ENCODE data around the gene VPS54. TPM values are rescaled to one million over a fixed set of nuclear protein-coding genes. Genes with fewer than 3 reads are reported as not detected.
"Not testable (repeated sequence)": the region's sequence is repeated elsewhere in the genome, so short reads cannot be mapped to it uniquely, and the experiment has no call there.

The VPS54 gene
- total RNA-seq, 1 donor from 2014 or later, result 4.6 TPM

DNA sequence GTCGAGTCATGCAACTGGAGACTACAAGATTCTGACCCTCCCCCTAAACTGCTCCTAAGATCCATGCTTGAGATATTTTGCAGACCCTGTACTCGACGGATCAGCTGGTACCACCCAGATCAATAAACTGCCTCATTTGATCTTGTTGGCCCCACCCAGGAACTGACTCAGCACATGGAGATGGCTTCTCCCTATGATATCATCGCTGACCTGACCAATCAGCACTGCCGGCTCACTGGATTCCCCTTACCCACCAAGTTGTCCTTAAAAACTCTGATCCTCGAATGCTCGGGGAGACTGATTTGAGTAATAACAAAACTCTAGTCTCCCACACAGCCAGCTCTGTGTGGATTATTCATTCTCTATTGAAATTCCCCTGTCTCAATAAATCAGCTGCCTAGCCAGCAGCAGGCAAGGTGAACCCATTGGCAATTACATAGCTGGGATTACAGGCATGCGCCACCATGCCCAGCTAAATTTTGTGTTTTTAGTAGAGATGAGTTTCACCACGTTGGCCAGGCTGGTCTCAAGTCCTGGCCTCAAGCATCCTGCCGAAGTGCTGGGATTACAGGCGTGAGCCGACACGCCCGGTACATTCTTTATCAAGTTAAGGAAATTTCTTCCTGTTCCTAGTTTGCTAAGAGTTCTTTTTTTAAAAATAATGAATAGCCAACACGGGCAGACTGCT lies 43.6 kb downstream of the VPS54 start:
- Histone ChIP-seq H3K27me3 (no peaks in the 10 kb centered on the region), H3K36me3 (peaks cover 13 to 50% of the 10 kb centered on the region in 2 donors), H3K4me1 (no peaks in the 10 kb centered on the region), H3K27ac (no peak overlapping the region), H3K9me3 (no peaks in the 10 kb centered on the region), H3K4me3 (no peak overlapping the region)
- no peak for DNase-seq (ENCODE audit: low spot score in 2 of 2)
- TF ChIP-seq, protein P1, sequence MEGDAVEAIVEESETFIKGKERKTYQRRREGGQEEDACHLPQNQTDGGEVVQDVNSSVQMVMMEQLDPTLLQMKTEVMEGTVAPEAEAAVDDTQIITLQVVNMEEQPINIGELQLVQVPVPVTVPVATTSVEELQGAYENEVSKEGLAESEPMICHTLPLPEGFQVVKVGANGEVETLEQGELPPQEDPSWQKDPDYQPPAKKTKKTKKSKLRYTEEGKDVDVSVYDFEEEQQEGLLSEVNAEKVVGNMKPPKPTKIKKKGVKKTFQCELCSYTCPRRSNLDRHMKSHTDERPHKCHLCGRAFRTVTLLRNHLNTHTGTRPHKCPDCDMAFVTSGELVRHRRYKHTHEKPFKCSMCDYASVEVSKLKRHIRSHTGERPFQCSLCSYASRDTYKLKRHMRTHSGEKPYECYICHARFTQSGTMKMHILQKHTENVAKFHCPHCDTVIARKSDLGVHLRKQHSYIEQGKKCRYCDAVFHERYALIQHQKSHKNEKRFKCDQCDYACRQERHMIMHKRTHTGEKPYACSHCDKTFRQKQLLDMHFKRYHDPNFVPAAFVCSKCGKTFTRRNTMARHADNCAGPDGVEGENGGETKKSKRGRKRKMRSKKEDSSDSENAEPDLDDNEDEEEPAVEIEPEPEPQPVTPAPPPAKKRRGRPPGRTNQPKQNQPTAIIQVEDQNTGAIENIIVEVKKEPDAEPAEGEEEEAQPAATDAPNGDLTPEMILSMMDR (IDR thresholded peaks at IDR 0.05), result no peak
- intact Hi-C loops (cut with DNase I), result no loop called here

DNA sequence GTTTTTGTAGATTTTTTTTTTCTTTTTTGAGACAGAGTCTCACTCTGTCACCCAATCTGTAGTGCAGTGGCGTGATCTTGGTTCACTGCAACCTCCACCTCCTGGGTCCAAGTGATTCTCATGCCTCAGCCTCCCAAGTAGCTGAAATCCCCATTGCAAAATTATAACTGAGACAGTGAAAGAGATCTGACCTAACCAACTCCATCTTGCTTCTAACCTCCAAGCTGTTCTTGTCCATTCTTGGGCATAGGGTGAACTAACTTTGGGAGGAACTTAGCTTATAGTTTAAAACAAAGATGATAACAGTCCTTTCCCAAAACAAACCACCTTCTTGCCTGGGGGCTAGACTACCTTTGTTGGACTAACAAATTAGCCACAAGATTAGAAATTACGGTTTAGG lies 44.2 kb downstream of the VPS54 start:
- intact Hi-C loops (cut with DNase I); H3K9me3 ChIP-seq; H3K27me3 ChIP-seq; DNase-seq (ENCODE audit: low spot score in 2 of 2); H3K27ac ChIP-seq; H3K4me1 ChIP-seq; H3K4me3 ChIP-seq: not testable (repeated sequence)
- peaks cover 13 to 45% of the 10 kb centered on the region in 2 donors for H3K36me3 ChIP-seq

DNA sequence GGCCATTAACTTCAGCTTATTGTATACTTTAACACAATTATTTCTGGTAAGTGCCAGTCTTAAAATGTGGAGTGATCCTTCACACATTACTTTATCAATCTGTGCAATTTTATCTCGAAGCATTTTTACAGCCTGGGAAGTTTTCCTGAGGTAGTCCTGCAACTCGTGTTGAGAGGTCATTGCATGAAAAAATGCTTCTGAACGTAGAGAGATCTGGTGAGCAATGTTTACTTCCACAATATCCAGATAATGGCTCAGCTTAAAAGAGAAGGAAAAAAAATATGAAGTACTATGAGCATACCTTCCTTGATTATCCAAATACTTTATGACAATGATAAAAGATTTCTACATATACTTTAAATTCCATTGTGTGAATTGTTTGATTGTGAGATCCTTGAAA lies 57.0 kb downstream of the VPS54 start:
- no peaks in the 10 kb centered on the region for H3K4me1 ChIP-seq
- H3K27ac ChIP-seq, result no peak overlapping the region
- H3K4me3 ChIP-seq, result no peak overlapping the region
- H3K36me3 ChIP-seq, result peaks cover 4 to 31% of the 10 kb centered on the region in 2 donors
- H3K9me3 ChIP-seq, result no peaks in the 10 kb centered on the region
- intact Hi-C loops (cut with DNase I), result no loop called here
- DNase-seq (ENCODE audit: low spot score in 2 of 2), result no peak
- no peaks in the 10 kb centered on the region for H3K27me3 ChIP-seq
- TF ChIP-seq, protein P1 (IDR thresholded peaks at IDR 0.05), result no peak

DNA sequence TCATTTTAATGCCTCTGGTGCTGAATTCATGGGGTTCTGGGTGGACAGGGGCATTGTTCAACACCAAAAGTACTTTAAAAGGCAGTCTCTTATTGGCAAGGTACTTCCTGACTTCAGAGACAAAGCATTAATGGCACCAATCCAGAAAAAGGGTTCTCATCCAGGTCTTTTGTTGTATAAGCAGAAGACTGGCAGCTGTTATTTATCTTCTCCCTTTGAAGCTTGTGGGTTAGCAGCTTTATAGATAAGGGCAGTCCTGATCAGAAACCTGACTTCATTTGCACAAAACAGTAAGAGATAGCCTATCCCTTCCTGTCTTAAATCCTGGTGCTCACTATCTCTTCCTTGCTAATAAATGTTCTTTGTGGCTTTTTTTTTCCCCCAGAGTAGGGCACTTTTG lies 68.8 kb downstream of the VPS54 start:
- no peak for DNase-seq (ENCODE audit: low spot score in 2 of 2)
- Histone ChIP-seq H3K36me3 (peaks cover 13 to 14% of the 10 kb centered on the region in 2 donors), H3K9me3 (no peaks in the 10 kb centered on the region), H3K4me1 (no peaks in the 10 kb centered on the region), H3K27ac (no peak overlapping the region), H3K27me3 (no peaks in the 10 kb centered on the region), H3K4me3 (no peak overlapping the region)
- TF ChIP-seq, protein P1 (IDR thresholded peaks at IDR 0.05), result no peak
- intact Hi-C loops (cut with DNase I), result no loop called here

DNA sequence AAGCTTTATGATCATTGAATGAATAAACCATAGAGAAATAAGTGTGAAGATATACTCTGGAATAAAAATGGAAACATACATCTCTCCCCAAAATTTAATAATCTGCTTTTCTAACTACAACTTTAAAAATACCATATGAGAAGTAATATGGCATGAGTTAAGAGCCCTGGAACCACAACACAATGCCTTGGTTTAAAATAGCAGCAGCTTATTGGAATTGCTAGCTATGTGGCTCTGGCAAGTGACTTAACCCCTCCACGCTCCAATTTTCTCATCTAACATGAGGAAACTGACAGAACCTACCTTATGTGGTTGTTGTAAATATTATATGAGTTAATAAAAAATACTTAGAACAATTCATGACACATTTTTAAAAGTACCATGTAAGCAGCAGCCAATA lies 76.4 kb downstream of the VPS54 start:
- peaks cover 19 to 25% of the 10 kb centered on the region in 2 donors for H3K36me3 ChIP-seq
- intact Hi-C loops (cut with DNase I), result no loop called here
- TF ChIP-seq, protein P1 (IDR thresholded peaks at IDR 0.05), result no peak

DNA sequence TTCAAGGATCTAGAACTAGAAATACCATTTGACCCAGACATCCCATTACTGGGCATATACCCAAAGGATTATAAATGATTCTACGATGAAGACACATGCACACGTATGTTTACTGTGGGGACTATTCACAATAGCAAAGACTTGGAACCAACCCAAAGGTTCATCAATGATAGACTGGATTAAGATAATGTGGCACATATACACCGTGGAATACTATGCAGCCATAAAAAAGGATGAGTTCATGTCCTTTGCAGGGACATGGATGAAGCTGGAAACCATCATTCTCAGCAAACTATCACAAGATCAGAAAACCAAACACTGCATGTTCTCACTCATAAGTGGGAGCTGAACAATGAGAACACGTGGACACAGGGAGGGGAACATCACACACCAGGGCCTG lies 87.1 kb downstream of the VPS54 start:
- peaks cover 2 to 29% of the 10 kb centered on the region in 2 donors for H3K36me3 ChIP-seq
- intact Hi-C loops (cut with DNase I); H3K9me3 ChIP-seq; DNase-seq (ENCODE audit: low spot score in 2 of 2); H3K27ac ChIP-seq; H3K27me3 ChIP-seq; H3K4me1 ChIP-seq; H3K4me3 ChIP-seq: not testable (repeated sequence)

More for the DNA sequence above, 76.4 kb downstream of the VPS54 start:
- DNase-seq (ENCODE audit: low spot score in 2 of 2), result no peak
- H3K4me3 ChIP-seq, result no peak overlapping the region
- H3K27ac ChIP-seq, result no peak overlapping the region
- H3K4me1 ChIP-seq, result no peaks in the 10 kb centered on the region
- H3K9me3 ChIP-seq, result no peaks in the 10 kb centered on the region
- no peaks in the 10 kb centered on the region for H3K27me3 ChIP-seq

DNA sequence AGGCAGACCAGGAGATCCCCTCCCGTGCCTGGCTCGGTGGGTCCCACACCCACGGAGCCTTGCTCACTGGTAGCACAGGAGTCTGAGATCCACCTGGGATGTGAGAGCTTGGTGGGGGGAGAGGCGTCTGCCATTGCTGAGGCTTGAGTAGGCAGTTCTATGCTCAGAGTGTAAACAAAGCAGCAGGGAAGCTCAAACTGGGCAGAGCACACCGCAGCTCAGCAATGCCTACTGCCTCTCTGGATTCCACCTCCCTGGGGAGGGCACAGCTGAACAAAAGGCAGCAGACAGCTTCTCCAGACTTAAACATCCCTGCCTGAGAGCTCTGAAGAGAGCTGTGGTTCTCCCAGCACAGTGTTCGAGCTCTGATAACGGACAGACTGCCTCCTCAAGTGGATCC lies 92.4 kb downstream of the VPS54 start:
- intact Hi-C loops (cut with DNase I), result no loop called here
- no peaks in the 10 kb centered on the region for H3K4me1 ChIP-seq

More for the DNA sequence above, 92.4 kb downstream of the VPS54 start:
- TF ChIP-seq, protein P1 (IDR thresholded peaks at IDR 0.05), result no peak
- no peaks in the 10 kb centered on the region for H3K9me3 ChIP-seq
- H3K27ac ChIP-seq, result no peak overlapping the region
- H3K36me3 ChIP-seq, result peaks cover 9 to 18% of the 10 kb centered on the region in 2 donors
- no peak overlapping the region for H3K4me3 ChIP-seq
- no peaks in the 10 kb centered on the region for H3K27me3 ChIP-seq
- no peak for DNase-seq (ENCODE audit: low spot score in 2 of 2)
